GM12891 (cell line): ENCODE measurements around the gene DAB2IP.

Experiments
- PAX5 ChIP-seq: IDR thresholded peaks from 2 replicates; pipeline ENCODE4 v1.6.1; 2011; ENCODE audit warnings: low read length, moderate library complexity, mild to moderate bottlenecking; ENCODE audit not compliant: insufficient read depth, severe bottlenecking
- POLR2A ChIP-seq: IDR thresholded peaks from 2 replicates; pipeline ENCODE4 v1.6.1; 2011; ENCODE audit warnings: low read depth, low read length, control low read depth
- POLR2AphosphoS5 ChIP-seq: IDR thresholded peaks from 2 replicates; pipeline ENCODE4 v1.6.1; 2011; ENCODE audit warnings: low read depth, low read length, control low read depth
- POU2F2 ChIP-seq: IDR thresholded peaks from 2 replicates; pipeline ENCODE4 v1.6.1; 2011; ENCODE audit warnings: low read depth, mild to moderate bottlenecking, control low read depth, low read length, moderate library complexity
- SPI1 ChIP-seq: IDR thresholded peaks from 2 replicates; pipeline ENCODE4 v1.6.1; 2011; ENCODE audit warnings: low read depth, low read length, control low read depth
- TAF1 ChIP-seq: IDR thresholded peaks from 2 replicates; pipeline ENCODE4 v1.6.1; 2011; ENCODE audit warnings: low read depth, low read length, control low read depth

DNA sequence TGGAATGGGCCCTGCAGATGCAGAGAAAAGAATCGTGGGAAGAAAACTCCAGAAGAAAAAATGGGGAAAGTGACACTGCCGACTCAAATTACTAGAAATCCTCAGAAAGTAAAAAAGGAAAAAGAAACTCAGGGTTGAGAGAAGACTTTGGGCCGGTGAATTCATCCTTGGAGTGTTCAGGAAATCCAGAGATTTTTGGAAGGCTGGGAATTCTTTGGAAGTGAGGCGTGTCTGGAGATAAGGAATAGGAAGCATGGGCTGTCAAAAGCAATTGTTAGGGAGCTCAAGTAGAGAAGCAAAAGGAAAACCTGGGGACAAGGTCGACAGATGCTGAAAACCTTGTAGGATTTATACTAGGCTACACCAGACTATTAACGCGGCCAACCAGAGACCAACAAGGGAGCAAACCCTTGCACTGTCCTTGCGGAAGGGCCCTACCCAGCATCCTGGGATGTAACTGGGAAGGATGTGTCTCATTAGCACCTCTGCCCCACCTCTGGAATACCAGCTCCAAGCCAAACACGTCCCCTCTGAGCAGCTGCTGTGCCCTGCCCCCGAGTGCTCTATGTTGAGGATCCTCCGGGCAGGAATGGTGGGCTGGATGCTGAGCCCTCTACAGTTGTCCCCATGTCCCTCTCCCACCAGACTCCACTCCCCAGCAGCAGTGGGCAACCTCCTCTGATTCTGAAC lies 11.6 kb downstream of the DAB2IP start:
- TF ChIP-seq POLR2A, result no peak
- no peak for TF ChIP-seq TAF1
- TF ChIP-seq POLR2AphosphoS5, result no peak
- no peak for TF ChIP-seq SPI1
- no peak for TF ChIP-seq POU2F2
- no peak for TF ChIP-seq PAX5
